H9 (cell line): ENCODE measurements around the gene JAK2. TPM values are rescaled to one million over a fixed set of nuclear protein-coding genes. Genes with fewer than 3 reads are reported as not detected.

Experiments used
- DNase-seq: peaks from one replicate; pipeline ENCODE4 v3.0.0-alpha.2; 2017
- H2AFZ ChIP-seq: one replicate; pipeline ENCODE4 v1.6.1; 2013; ENCODE audit warnings: mild to moderate bottlenecking, low read length, control low read depth, moderate library complexity
- H2AK5ac ChIP-seq: 2 replicates; pipeline ENCODE4 v1.6.1; 2013; ENCODE audit warnings: low read length, control low read depth, mixed read lengths; ENCODE audit not compliant: insufficient read length
- H2BK120ac ChIP-seq: one replicate; pipeline ENCODE4 v1.6.1; 2013; ENCODE audit warnings: low read depth, mild to moderate bottlenecking, low read length, control low read depth, inconsistent platforms; ENCODE audit not compliant: poor library complexity, severe bottlenecking
- H2BK12ac ChIP-seq: 2 replicates; pipeline ENCODE4 v1.6.1; 2013; ENCODE audit warnings: low read length, control low read depth, mixed read lengths, low read depth; ENCODE audit not compliant: insufficient read length
- H2BK15ac ChIP-seq: 2 replicates; pipeline ENCODE4 v1.6.1; 2013; ENCODE audit warnings: low read depth, low read length, control low read depth
- H2BK20ac ChIP-seq: one replicate; pipeline ENCODE4 v1.6.1; 2013; ENCODE audit warnings: low read depth, mild to moderate bottlenecking, low read length, control low read depth, inconsistent platforms; ENCODE audit not compliant: poor library complexity, severe bottlenecking
- H2BK5ac ChIP-seq: 2 replicates; pipeline ENCODE4 v1.6.1; 2013; ENCODE audit warnings: low read length, control low read depth, mixed read lengths; ENCODE audit not compliant: insufficient read length
- H3K14ac ChIP-seq: 2 replicates; pipeline ENCODE4 v1.6.1; 2013; ENCODE audit warnings: low read length, control low read depth; ENCODE audit not compliant: insufficient read depth
- H3K18ac ChIP-seq: 2 replicates; pipeline ENCODE4 v1.6.1; 2013; ENCODE audit warnings: low read depth, mild to moderate bottlenecking, mixed read lengths, low read length, control low read depth; ENCODE audit not compliant: insufficient read length
- H3K23ac ChIP-seq: 2 replicates; pipeline ENCODE4 v1.6.1; 2013; ENCODE audit warnings: low read length, control low read depth, mixed read lengths, low read depth; ENCODE audit not compliant: insufficient read length
- H3K23me2 ChIP-seq: 2 replicates; pipeline ENCODE4 v1.6.1; 2013; ENCODE audit warnings: low read depth, mild to moderate bottlenecking, mixed read lengths, low read length, control low read depth; ENCODE audit not compliant: insufficient read length, poor library complexity, severe bottlenecking
- H3K27ac ChIP-seq: 2 replicates; pipeline ENCODE4 v1.5.1; 2013; ENCODE audit warnings: low read length, control low read depth, mixed read lengths, low read depth; ENCODE audit not compliant: insufficient read length
- H3K27me3 ChIP-seq: 2 replicates; pipeline ENCODE4 v1.6.1; 2013; ENCODE audit warnings: low read length, control low read depth, inconsistent platforms; ENCODE audit not compliant: insufficient read depth
- H3K4ac ChIP-seq: 2 replicates; pipeline ENCODE4 v1.6.1; 2013; ENCODE audit warnings: low read depth, mild to moderate bottlenecking, control low read depth, inconsistent platforms, low read length, moderate library complexity
- H3K4me1 ChIP-seq: 2 replicates; pipeline ENCODE4 v1.6.1; 2013; ENCODE audit warnings: low read length, control low read depth, inconsistent platforms; ENCODE audit not compliant: insufficient read depth
- H3K4me2 ChIP-seq: 2 replicates; pipeline ENCODE4 v1.6.1; 2013; ENCODE audit warnings: low read length, control low read depth, mixed read lengths; ENCODE audit not compliant: insufficient read length, insufficient read depth
- H3K56ac ChIP-seq: 2 replicates; pipeline ENCODE4 v1.6.1; 2013; ENCODE audit warnings: low read depth, mild to moderate bottlenecking, mixed read lengths, low read length, control low read depth; ENCODE audit not compliant: insufficient read length
- H3K79me1 ChIP-seq: 2 replicates; pipeline ENCODE4 v1.6.1; 2013; ENCODE audit warnings: low read depth, mild to moderate bottlenecking, moderate library complexity, low read length, control low read depth, inconsistent platforms; ENCODE audit not compliant: insufficient read depth, poor library complexity, severe bottlenecking
- H3K79me2 ChIP-seq: 2 replicates; pipeline ENCODE4 v1.6.1; 2013; ENCODE audit warnings: low read length, control low read depth, inconsistent platforms; ENCODE audit not compliant: insufficient read depth
- H3K9ac ChIP-seq: 2 replicates; pipeline ENCODE4 v1.6.1; 2013; ENCODE audit warnings: low read length, control low read depth, mixed read lengths; ENCODE audit not compliant: insufficient read length; ENCODE audit errors: extremely low read depth
- H3K9me3 ChIP-seq: one replicate; pipeline ENCODE4 v1.6.1; 2013; ENCODE audit warnings: low read depth, low read length, inconsistent platforms; ENCODE audit not compliant: control insufficient read depth
- H3T11ph ChIP-seq: one replicate; pipeline ENCODE4 v1.6.1; 2013; ENCODE audit warnings: mild to moderate bottlenecking, low read length, control low read depth, inconsistent platforms
- H4K20me1 ChIP-seq: one replicate; pipeline ENCODE4 v1.6.1; 2013; ENCODE audit not compliant: control insufficient read depth, insufficient read length, insufficient read depth
- H4K5ac ChIP-seq: 2 replicates; pipeline ENCODE4 v1.6.1; 2013; ENCODE audit warnings: low read depth, mild to moderate bottlenecking, mixed read lengths, low read length, control low read depth; ENCODE audit not compliant: insufficient read length
- H4K8ac ChIP-seq: replicated peaks from 2 replicates; pipeline ENCODE4 v1.6.1; 2013; ENCODE audit warnings: low read length, control low read depth, mixed read lengths, low read depth; ENCODE audit not compliant: insufficient read length
- H4K91ac ChIP-seq: 2 replicates; pipeline ENCODE4 v1.6.1; 2013; ENCODE audit warnings: low read depth, mild to moderate bottlenecking, moderate library complexity, mixed read lengths, low read length, control low read depth; ENCODE audit not compliant: insufficient read length
- H3K27ac Mint-ChIP-seq, 3 experiments: 2 replicates in 2 of 3; 3 replicates in 1 of 3; pipeline ENCODE4 v1.8.0; 2020 to 2021; ENCODE audit warnings: mixed read lengths in 3 of 3, mild to moderate bottlenecking in 1 of 3, moderate library complexity in 1 of 3
- H3K27me3 Mint-ChIP-seq: 2 replicates; pipeline ENCODE4 v1.8.0; 2021; ENCODE audit warnings: low read depth, mild to moderate bottlenecking, moderate library complexity, mixed read lengths
- H3K36me3 Mint-ChIP-seq, 3 experiments: 2 replicates in 2 of 3; 3 replicates in 1 of 3; pipeline ENCODE4 v1.8.0; 2020 to 2021; ENCODE audit warnings: low read depth in 3 of 3, mixed read lengths in 3 of 3; ENCODE audit not compliant: insufficient read depth in 1 of 3
- H3K4me1 Mint-ChIP-seq, 2 experiments: 2 replicates each; pipeline ENCODE4 v1.8.0; 2020; ENCODE audit warnings: mixed read lengths in 2 of 2
- H3K4me3 Mint-ChIP-seq, 2 experiments: 2 replicates in 1 of 2; 3 replicates in 1 of 2; pipeline ENCODE4 v1.8.0; 2020 to 2021; ENCODE audit warnings: mild to moderate bottlenecking in 2 of 2, mixed read lengths in 2 of 2, moderate library complexity in 1 of 2
- H3K9me3 Mint-ChIP-seq, 2 experiments: 2 replicates in 1 of 2; 3 replicates in 1 of 2; pipeline ENCODE4 v1.8.0; 2020; ENCODE audit warnings: mild to moderate bottlenecking in 2 of 2, mixed read lengths in 2 of 2, moderate library complexity in 1 of 2
- WGBS: extraction: QIAGEN DNeasy Blood & Tissue Kit; methylation state at CpG from one replicate; pipeline ENCODE4 v1.1.7; 2013; ENCODE audit warnings: missing lambda C conversion rate, low lambda C conversion rate, mixed read lengths; ENCODE audit not compliant: insufficient read length; ENCODE audit errors: extremely low coverage; 5-methylcytosine and 5-hydroxymethylcytosine counted together
- total RNA-seq: library from RNA; stranded (reverse); gene quantifications from 2 replicates; pipeline ENCODE4 v1.2.1, GENCODE V29; 2021
- TF ChIP-seq, protein P1 (sequence below): fragments of 200-600 bp; sonication (generic); conservative IDR thresholded peaks from 3 replicates; pipeline ENCODE4 v1.8.0; 2021; ENCODE audit warnings: antibody characterized with exemption, mild to moderate bottlenecking

Gene JAK2
- total RNA-seq, 1 experiment from 2014 or later: 3.4 TPM

DNA sequence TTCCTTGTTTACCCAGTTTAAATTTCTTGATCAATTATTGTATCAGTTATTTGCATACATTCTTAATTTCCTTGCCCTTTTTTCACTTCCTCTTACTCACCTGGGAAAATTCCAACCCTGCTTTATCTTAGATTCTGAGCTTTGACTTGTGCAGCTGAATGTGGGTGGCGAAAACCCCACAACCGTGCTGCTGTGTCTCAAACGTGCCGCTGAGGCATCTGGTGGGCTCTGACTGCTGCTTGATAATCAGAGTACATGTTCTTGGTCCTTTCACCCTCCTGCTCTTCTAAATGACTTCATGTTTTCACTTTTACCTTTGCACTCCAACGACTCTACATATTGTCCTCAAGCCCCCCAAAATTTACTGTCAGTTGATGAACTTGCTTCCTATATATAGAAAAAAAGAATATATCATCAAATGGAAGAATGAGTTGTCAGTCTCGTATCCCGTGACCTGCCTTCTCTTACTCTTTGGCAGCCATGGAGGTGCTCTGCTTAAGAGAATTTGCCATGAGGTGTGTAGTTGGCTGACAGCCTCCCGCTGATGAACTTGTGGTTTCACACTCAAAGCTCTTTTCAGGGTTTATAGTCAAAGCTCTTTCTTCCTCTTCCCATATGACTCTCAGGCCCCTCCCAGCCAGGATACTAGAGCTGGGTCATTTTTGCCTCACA, 14.0 kb upstream of the JAK2 start:
- Histone ChIP-seq H3K14ac (no peak overlapping the region), H2BK15ac (no peak overlapping the region), H4K20me1 (no peaks in the 10 kb centered on the region), H3K27ac (no peak overlapping the region), H4K91ac (no peak overlapping the region), H4K8ac (no peak overlapping the region), H3K27me3 (no peaks in the 10 kb centered on the region), H2BK20ac (no peak overlapping the region), H3K79me1 (no peaks in the 10 kb centered on the region), H2BK5ac (no peak overlapping the region), H3K23me2 (no peaks in the 10 kb centered on the region), H2AK5ac (no peak overlapping the region), H3K56ac (no peak overlapping the region), H3K23ac (no peak overlapping the region), H2BK120ac (no peak overlapping the region), H3K9me3 (no peaks in the 10 kb centered on the region), H3T11ph (no peak overlapping the region), H2BK12ac (no peak overlapping the region), H3K4me1 (no peaks in the 10 kb centered on the region; the same call in 1 of the 2 replicates), H3K4ac (no peak overlapping the region), H4K5ac (no peak overlapping the region), H3K79me2 (no peaks in the 10 kb centered on the region), H3K9ac (no peak overlapping the region), H3K4me2 (no peak overlapping the region), H2AFZ (no peak overlapping the region), H3K18ac (no peak overlapping the region)
- Mint-ChIP-seq H3K36me3 (no peaks in the 10 kb centered on the region), H3K27me3 (no peaks in the 10 kb centered on the region), H3K4me1 (peaks cover 0 to 3% of the 10 kb centered on the region in 2 experiments; a peak in 1 of 4 replicates), H3K4me3 (no peak overlapping the region), H3K27ac (no peak overlapping the region), H3K9me3 (no peaks in the 10 kb centered on the region)
- DNase-seq: no peak
- no CpG with 5 or more reads among the region's 8 CpGs for WGBS
- TF ChIP-seq, protein P1, sequence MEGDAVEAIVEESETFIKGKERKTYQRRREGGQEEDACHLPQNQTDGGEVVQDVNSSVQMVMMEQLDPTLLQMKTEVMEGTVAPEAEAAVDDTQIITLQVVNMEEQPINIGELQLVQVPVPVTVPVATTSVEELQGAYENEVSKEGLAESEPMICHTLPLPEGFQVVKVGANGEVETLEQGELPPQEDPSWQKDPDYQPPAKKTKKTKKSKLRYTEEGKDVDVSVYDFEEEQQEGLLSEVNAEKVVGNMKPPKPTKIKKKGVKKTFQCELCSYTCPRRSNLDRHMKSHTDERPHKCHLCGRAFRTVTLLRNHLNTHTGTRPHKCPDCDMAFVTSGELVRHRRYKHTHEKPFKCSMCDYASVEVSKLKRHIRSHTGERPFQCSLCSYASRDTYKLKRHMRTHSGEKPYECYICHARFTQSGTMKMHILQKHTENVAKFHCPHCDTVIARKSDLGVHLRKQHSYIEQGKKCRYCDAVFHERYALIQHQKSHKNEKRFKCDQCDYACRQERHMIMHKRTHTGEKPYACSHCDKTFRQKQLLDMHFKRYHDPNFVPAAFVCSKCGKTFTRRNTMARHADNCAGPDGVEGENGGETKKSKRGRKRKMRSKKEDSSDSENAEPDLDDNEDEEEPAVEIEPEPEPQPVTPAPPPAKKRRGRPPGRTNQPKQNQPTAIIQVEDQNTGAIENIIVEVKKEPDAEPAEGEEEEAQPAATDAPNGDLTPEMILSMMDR: no peak
